ENCODE data around the gene ACP3. TPM values are rescaled to one million over a fixed set of nuclear protein-coding genes. Genes with fewer than 3 reads are reported as not detected.
"Not testable (repeated sequence)": the region's sequence is repeated elsewhere in the genome, so short reads cannot be mapped to it uniquely, and the experiment has no call there.

ACP3 gene
- total and polyA plus RNA-seq, 9 of the 15 experiments (the other 6 are each of a cell fraction or from before 2014, with no cell fraction given): 0.08 to 1.1 (median 0.21) TPM

DNA sequence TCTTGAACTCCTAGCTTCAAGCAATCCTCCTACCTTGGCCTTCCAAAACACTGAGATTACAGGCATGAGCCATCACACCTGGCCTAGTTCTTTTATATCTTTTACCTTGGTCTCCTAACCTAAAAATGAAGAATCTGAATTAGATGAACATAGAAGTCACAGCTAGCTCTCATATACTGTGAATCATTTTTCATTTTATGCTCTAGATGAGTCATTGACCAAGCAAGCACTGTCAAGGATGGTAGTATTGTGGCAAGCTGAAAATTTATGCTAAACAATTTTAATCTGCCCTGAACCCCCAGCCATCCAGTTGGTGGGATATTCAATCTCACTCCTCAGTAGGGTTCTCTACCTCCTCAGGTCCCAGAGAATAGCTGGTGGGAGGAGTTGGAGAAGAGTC is 51.8 kb downstream of the ACP3 start (continued):
- TF ChIP-seq NFRKB (IDR thresholded peaks at IDR 0.05; ENCODE audit: low read depth) (no peak), ZBTB26 (CRISPR knock-in tag; IDR thresholded peaks at IDR 0.05) (no peak), PHB (CRISPR knock-in tag; IDR thresholded peaks at IDR 0.05) (no peak), PML (IDR thresholded peaks at IDR 0.05; ENCODE audit: low read length) (no peak), CC2D1A (IDR thresholded peaks at IDR 0.05) (no peak)
- TF ChIP-seq, protein P1, sequence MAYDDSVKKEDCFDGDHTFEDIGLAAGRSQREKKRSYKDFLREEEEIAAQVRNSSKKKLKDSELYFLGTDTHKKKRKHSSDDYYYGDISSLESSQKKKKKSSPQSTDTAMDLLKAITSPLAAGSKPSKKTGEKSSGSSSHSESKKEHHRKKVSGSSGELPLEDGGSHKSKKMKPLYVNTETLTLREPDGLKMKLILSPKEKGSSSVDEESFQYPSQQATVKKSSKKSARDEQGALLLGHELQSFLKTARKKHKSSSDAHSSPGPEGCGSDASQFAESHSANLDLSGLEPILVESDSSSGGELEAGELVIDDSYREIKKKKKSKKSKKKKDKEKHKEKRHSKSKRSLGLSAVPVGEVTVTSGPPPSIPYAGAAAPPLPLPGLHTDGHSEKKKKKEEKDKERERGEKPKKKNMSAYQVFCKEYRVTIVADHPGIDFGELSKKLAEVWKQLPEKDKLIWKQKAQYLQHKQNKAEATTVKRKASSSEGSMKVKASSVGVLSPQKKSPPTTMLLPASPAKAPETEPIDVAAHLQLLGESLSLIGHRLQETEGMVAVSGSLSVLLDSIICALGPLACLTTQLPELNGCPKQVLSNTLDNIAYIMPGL (CRISPR knock-in tag; IDR thresholded peaks at IDR 0.05): no peak

- CTCF ChIA-PET (ENCODE audit: low intra/inter-chr PET ratio): not testable (repeated sequence)
Measured at GRCh38 chr3:132376945-132377354, 59.7 kb downstream of the ACP3 start.

More at GRCh38 chr3:132376945-132377354, 59.7 kb downstream of the ACP3 start:
- H3K27ac ChIP-seq (ENCODE audit: extremely low read depth, low read depth, low read length); H3K79me2 ChIP-seq (ENCODE audit: control insufficient read depth, insufficient read depth, low read length); H3K36me3 ChIP-seq (ENCODE audit: control insufficient read depth, insufficient read depth, low read length); H4K20me1 ChIP-seq (replicated peaks; ENCODE audit: control insufficient read depth, insufficient read depth, low read length); H3K9me3 ChIP-seq (replicated peaks; ENCODE audit: control insufficient read depth, insufficient read depth, low read depth, low read length); intact Hi-C loops (cut with micrococcal nuclease); FAIRE-seq; H3K27me3 ChIP-seq (ENCODE audit: control insufficient read depth in 2 of 2, insufficient read depth in 2 of 2, low read length in 2 of 2); H3K4me1 ChIP-seq (replicated peaks in 1 of 2; ENCODE audit: control insufficient read depth in 2 of 2, insufficient read depth in 2 of 2, low read length in 2 of 2); H3K9me1 ChIP-seq (ENCODE audit: control insufficient read depth, insufficient read depth, low read length); POLR2A ChIA-PET; BruUV-seq (replicated peaks); H3K9ac ChIP-seq (ENCODE audit: insufficient read depth in 1 of 2, low read depth in 2 of 2, low read length in 2 of 2): not testable (repeated sequence)
- H3K4me2 ChIP-seq (ENCODE audit: insufficient read depth, low read length): peak overlapping the region; percentile 25; the same call in 1 of the 2 replicates
- H3K4me3 ChIP-seq: peak overlapping the region; percentile 31
- DNase-seq (ENCODE audit: extremely low read depth in 1 of 4, low spot score in 3 of 4): peak in 2 of 4 experiments; percentile 6 to 8
- 0 out of 2 replicates have a peak, but pooled peaks have one; percentile 67 for TF ChIP-seq ZSCAN29 (IDR thresholded peaks at IDR 0.05)
- TF ChIP-seq YY1 (IDR thresholded peaks at IDR 0.05; ENCODE audit: borderline replicate concordance in 1 of 3, control insufficient read depth in 1 of 3, extremely low read depth in 1 of 3, insufficient read depth in 3 of 3, insufficient read length in 1 of 3, insufficient replicate concordance in 2 of 3, low read depth in 1 of 3, low read length in 2 of 3): peak in 1 of 3 experiments; percentile 51
- H2AFZ ChIP-seq (ENCODE audit: low read depth, low read length): peak overlapping the region; percentile 74
- WGBS (ENCODE audit: insufficient coverage, low coverage, missing lambda C conversion rate): 22% methylated on average over 18 of the region's 25 CpGs
- peak; percentile 42; the same call in 1 of the 3 replicates for ATAC-seq
- in situ Hi-C loops (cut with MboI): loop anchor here (25.0 kb wide), 1 partner anchor 590 kb away; no protein-coding TSS in a partner anchor

Measured in K562 (cell line).